SJCRH30 (cell line): ENCODE data around the gene CACNA1F. TPM values are rescaled to one million over a fixed set of nuclear protein-coding genes. Genes with fewer than 3 reads are reported as not detected.

ENCODE experiments used
- DNase-seq, 2 experiments: peaks; one replicate each; pipeline ENCODE4 v3.0.0-alpha.2; 2015 to 2020
- H3K27ac ChIP-seq: fragments of 250-450 bp; sonication (Bioruptor Pico); 2 replicates; pipeline ENCODE4 v1.5.1; 2020; ENCODE audit warnings: mild to moderate bottlenecking, moderate library complexity
- H3K27me3 ChIP-seq: fragments of 250-450 bp; sonication (Bioruptor Pico); 2 replicates; pipeline ENCODE4 v1.5.1; 2020; ENCODE audit warnings: mild to moderate bottlenecking, moderate library complexity
- H3K36me3 ChIP-seq: fragments of 250-450 bp; sonication (Bioruptor Pico); 2 replicates; pipeline ENCODE4 v1.5.1; 2020; ENCODE audit warnings: mild to moderate bottlenecking, moderate library complexity
- H3K4me1 ChIP-seq: fragments of 250-450 bp; sonication (Bioruptor Pico); 2 replicates; pipeline ENCODE4 v1.5.1; 2020; ENCODE audit warnings: mild to moderate bottlenecking, moderate library complexity
- H3K4me3 ChIP-seq: fragments of 250-450 bp; sonication (Bioruptor Pico); 2 replicates; pipeline ENCODE4 v1.5.1; 2020; ENCODE audit warnings: mild to moderate bottlenecking, moderate library complexity
- H3K9me3 ChIP-seq: fragments of 250-450 bp; sonication (Bioruptor Pico); replicated peaks from 2 replicates; pipeline ENCODE4 v1.5.1; 2020; ENCODE audit warnings: mild to moderate bottlenecking, moderate library complexity
- total RNA-seq: library from RNA; depleted of rRNA; stranded (reverse); fragments of >200 nt; shearing (Covaris generic); gene quantifications from 2 replicates; pipeline ENCODE4 v1.2.3, GENCODE V29; 2014

Gene CACNA1F
- total RNA-seq, 1 experiment from 2014 or later = not detected

DNA sequence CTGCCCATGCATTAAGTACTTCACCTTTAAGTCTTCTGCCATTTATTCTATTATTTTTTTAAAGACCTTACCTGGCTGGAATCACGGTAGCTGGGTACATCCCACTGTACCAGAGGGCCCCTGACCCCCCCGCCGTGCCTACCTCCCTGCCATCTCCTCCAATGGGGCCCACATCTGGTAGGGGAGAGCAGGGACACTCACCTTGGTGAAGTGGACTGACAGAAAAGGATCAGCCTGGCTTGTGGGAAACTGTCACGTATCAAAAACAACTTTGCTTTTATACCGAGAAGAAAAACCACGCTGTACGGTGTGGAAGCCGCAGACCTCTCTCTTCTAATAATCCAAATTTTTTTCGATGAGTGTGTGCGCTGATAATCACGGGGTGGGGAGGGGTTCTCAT lies 31.3 kb upstream of the CACNA1F start, which contains the start of gene FOXP3:
Gene FOXP3, minus strand, starts transcription at position 251 of the 400 bp plus-strand sequence. CDS start 6,205 bp downstream, outside the sequence.
- no peak within 1 kb of the TSS for H3K4me3 ChIP-seq
- no peak within 1 kb of the TSS for H3K27ac ChIP-seq
- H3K36me3 ChIP-seq = no peaks in the 10 kb centered on the region

DNA sequence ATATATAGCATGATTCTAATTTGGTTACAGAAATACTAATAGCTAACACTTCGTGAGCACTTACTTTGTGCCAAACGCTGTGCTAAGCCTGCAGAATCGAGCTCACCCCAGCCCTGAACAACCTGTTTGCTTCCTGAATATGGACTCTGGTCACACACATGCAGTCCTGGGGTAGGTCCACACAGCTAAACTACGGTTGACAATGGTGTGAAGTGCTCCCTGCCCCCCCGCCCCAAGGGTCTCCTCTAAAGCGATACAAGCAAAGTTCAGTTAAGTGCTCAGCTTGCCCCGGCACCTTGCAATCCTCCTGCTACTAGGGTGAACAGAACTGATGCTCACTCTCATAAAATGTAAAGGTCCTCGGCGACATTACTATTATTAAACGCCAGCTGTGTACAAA lies 30.5 kb upstream of the CACNA1F start:
- H3K27me3 ChIP-seq = no peaks in the 10 kb centered on the region
- DNase-seq = no peak
- no peaks in the 10 kb centered on the region for H3K36me3 ChIP-seq
- no peaks in the 10 kb centered on the region for H3K9me3 ChIP-seq
- H3K27ac ChIP-seq = no peak overlapping the region
- H3K4me3 ChIP-seq = no peak overlapping the region
- H3K4me1 ChIP-seq = no peaks in the 10 kb centered on the region

More for the DNA sequence above, 31.3 kb upstream of the CACNA1F start, which contains the start of gene FOXP3:
- Histone ChIP-seq H3K27me3 (no peaks in the 10 kb centered on the region), H3K4me1 (no peaks in the 10 kb centered on the region), H3K9me3 (no peaks in the 10 kb centered on the region)
- no peak for DNase-seq

DNA sequence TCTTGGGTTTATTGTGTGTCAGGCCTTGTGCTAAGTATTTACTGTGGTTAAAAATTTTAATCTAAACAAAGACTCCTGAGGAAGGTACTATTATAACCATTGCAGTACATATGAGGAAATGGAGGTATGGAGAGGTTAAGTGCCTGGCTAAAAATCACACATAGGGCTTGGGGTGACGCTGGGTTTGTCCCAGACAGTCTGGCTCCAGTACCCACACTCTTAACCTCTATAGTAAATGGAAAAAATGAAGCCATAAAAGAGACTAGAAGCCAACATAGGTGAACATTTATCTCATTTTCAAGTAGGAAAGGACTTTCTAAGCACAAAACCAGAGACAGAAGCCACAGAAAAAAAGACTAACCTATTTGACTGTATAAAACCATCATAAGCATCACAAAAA lies 29.5 kb upstream of the CACNA1F start:
- no peaks in the 10 kb centered on the region for H3K9me3 ChIP-seq
- no peak overlapping the region for H3K27ac ChIP-seq
- no peaks in the 10 kb centered on the region for H3K27me3 ChIP-seq
- no peak for DNase-seq
- no peaks in the 10 kb centered on the region for H3K36me3 ChIP-seq
- no peak overlapping the region for H3K4me3 ChIP-seq
- H3K4me1 ChIP-seq = no peaks in the 10 kb centered on the region

DNA sequence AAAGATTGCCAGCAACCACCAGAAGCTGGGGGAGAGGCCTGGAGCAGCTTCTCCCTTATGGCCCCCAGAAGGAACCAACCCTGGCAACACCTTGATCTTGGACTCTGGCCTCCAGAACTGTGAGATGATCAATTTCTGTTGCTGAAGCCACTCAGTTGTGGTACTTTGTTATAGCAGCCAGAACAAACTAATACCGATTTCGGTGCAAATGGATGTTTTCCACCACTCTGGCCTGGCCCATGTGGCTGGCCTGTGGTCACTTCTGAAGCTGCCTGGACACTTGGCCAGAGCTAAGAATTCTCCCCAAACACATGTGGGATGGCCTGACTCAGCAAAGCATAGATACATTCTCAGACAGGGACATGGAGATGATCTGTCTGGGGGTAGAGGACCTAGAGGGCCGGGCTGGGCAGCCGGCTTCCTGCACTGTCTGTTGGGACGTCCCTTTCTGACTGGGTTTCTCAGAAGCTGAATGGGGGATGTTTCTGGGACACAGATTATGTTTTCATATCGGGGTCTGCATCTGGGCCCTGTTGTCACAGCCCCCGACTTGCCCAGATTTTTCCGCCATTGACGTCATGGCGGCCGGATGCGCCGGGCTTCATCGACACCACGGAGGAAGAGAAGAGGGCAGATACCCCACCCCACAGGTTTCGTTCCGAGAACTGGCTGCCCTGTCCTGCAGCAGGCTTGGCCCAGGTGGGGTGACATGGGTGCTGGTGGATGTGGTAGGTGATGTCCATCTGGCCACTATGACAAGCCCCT lies 27.3 kb upstream of the CACNA1F start:
- no peak for DNase-seq
- Histone ChIP-seq H3K27ac (no peak overlapping the region), H3K4me1 (no peaks in the 10 kb centered on the region), H3K4me3 (no peak overlapping the region), H3K27me3 (no peaks in the 10 kb centered on the region), H3K36me3 (no peaks in the 10 kb centered on the region), H3K9me3 (no peaks in the 10 kb centered on the region)

DNA sequence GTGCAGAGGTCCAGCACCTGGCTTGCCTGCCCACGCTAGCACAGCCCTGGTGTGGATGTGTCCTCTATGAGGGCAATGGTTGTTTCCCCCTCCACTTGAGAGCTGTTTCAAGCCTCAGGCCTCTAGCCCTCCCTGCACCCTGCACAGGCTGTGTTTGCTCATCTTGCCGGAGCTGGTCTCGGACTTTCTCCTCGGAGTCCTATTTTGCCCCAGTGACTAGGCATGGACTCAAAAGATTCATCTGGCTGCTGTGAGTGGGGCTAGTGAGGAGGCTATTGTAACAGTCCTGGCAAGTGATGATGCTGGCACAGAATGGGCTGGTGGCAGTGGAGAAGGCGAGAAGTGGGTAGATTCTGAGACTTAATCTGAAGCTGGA lies 25.6 kb upstream of the CACNA1F start:
- Histone ChIP-seq H3K4me3 (no peak overlapping the region), H3K9me3 (no peaks in the 10 kb centered on the region), H3K27ac (no peak overlapping the region), H3K36me3 (no peaks in the 10 kb centered on the region), H3K27me3 (no peaks in the 10 kb centered on the region), H3K4me1 (no peaks in the 10 kb centered on the region)
- no peak for DNase-seq

DNA sequence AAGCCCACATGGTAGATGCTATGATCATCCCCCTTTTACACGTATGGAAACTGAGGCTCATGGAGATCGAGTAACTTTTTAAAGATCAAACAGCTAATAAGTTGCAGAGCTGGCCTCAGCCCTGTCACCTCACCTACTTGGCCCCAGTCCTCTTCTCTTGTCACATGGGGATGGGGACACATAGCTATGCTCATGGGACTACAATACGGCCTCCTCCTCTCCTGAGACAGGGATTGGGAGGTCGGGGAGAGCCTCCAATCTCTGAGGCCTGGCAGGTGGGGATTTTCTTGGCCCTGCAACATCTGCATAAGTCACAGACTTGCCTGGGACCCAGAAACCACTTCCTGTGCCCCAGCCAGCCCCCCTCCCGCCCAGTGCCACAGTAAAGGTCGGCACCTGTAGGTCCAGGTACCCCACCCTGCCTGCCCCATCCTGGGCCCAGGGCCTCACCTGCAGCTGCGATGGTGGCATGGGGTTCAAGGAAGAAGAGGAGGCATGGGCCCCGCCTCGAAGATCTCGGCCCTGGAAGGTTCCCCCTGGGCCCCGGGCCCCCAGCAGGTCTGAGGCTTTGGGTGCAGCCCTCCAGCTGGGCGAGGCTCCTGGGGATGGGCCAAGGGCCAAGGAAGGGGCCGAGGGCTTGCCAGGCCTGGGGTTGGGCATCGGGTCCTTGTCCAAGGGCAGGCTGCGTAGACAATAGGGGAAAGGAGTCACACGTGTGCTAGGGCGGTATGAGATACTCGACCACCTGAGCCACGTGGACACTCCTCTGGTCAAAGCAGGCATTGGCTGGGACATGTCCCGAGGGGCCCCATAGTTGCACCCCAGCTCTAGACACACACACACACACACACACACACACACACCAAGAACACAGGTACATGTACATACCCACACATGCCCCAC lies 25.0 kb upstream of the CACNA1F start:
- H3K36me3 ChIP-seq = no peaks in the 10 kb centered on the region
- H3K4me3 ChIP-seq = no peak overlapping the region
- H3K4me1 ChIP-seq = no peaks in the 10 kb centered on the region
- H3K27ac ChIP-seq = no peak overlapping the region
- DNase-seq = no peak
- H3K9me3 ChIP-seq = no peaks in the 10 kb centered on the region
- H3K27me3 ChIP-seq = no peaks in the 10 kb centered on the region

DNA sequence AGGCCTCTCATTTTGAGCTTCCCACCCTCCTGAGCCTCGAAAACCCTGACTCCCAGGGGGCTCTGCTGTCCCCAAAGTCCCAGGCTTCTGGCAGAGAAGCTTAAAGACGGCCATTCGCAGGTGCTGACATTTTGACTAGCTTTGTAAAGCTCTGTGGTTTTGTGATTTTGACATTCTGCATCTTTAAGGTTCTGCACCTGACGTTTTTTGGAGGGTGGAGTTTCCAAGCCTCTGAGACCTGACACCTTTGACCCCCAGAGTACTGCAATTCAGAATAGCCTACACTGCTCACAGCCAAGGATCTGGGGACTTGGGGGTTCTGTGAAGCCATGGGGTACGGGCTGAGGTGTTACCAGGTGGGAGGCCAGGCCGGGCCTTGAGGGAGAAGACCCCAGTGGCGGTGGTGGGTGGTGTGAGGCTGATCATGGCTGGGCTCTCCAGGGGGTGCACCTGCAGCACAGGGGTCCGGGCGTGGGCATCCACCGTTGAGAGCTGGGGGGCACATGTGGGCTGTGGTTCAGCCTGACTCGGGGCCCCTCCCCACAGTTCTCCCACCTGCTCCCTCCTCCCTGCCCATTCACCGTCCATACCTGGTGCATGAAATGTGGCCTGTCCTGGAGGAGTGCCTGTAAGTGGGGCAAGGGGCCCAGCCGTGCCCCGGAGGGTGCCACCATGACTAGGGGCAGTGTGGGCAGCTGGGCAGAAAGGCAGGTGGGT lies 24.1 kb upstream of the CACNA1F start:
- no peak for DNase-seq
- Histone ChIP-seq H3K27me3 (no peaks in the 10 kb centered on the region), H3K4me1 (no peaks in the 10 kb centered on the region), H3K9me3 (no peaks in the 10 kb centered on the region), H3K4me3 (no peak overlapping the region), H3K27ac (no peak overlapping the region), H3K36me3 (no peaks in the 10 kb centered on the region)

DNA sequence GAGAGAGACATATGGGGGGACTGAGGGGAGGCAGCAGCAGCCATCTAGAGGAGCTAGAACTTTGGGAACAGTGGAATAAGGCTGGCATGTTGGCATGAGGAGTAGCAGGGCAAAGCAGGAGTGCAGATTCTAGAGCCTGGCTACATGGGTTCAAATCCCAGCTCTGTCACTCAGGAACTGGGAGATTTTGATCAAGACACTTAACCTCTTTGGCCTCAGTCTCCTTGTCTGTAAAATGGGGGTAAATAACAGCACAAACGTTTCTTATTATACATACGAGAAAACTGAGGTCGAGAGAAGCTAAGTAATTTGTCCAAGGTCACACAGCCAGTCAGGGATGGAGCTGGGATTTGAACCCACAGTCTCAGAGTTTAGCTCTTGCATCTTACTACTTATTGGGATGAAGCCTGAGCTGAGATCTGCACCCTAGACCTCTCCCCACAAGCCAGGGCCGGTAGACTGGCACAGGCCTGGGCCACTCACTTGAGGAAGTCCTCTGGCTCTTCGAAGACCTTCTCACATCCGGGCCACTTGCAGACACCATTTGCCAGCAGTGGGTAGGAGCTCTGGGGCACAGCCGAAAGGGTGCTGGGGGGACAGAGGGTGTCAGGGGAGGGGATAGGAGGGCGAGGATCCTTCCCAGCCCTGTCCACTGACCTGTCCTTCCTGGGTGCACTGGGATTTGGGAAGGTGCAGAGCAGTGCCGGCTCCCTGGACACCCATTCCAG lies 23.3 kb upstream of the CACNA1F start:
- Histone ChIP-seq H3K4me1 (no peaks in the 10 kb centered on the region), H3K4me3 (no peak overlapping the region), H3K27me3 (no peaks in the 10 kb centered on the region), H3K9me3 (no peaks in the 10 kb centered on the region), H3K27ac (no peak overlapping the region), H3K36me3 (no peaks in the 10 kb centered on the region)
- DNase-seq = no peak

DNA sequence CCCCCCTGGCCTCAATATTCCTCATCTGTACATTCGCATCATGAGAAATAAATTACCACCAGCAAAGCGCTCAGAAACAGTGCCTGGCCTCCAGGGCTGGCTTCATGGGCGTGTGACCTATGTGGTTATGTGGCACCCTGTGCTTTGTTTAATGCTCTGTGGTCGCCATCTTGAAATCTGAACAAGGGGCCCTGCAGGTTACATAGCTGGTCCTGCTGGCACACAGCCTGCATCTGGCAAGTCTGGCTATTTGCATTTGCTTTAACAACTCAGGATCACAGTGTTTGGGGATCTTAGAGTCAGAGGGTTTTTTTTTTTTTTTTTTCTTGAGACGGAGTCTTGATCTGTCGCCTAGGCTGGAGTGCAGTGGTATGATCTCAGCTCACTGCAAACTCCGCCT lies 21.5 kb upstream of the CACNA1F start:
- H3K4me1 ChIP-seq = no peaks in the 10 kb centered on the region
- no peaks in the 10 kb centered on the region for H3K36me3 ChIP-seq
- H3K27ac ChIP-seq = no peak overlapping the region
- H3K27me3 ChIP-seq = no peaks in the 10 kb centered on the region
- no peaks in the 10 kb centered on the region for H3K9me3 ChIP-seq
- H3K4me3 ChIP-seq = no peak overlapping the region
- no peak for DNase-seq

DNA sequence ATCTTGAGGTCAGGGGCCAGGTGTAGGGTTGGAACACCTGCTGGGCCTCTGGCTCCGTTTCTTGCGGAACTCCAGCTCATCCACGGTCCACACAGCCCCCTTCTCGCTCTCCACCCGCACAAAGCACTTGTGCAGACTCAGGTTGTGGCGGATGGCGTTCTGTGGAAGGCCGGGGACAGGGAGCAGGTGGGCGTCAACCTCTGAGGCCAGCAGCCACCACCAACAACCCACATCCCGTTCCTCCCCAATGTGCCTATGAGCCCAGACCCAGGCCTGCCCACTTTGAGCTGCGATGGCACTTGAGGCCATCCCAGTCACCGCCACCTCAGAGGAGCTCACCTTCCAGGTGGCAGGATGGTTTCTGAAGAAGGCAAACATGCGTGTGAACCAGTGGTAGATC lies 18.2 kb upstream of the CACNA1F start:
- DNase-seq = no peak
- no peak overlapping the region for H3K4me3 ChIP-seq

DNA sequence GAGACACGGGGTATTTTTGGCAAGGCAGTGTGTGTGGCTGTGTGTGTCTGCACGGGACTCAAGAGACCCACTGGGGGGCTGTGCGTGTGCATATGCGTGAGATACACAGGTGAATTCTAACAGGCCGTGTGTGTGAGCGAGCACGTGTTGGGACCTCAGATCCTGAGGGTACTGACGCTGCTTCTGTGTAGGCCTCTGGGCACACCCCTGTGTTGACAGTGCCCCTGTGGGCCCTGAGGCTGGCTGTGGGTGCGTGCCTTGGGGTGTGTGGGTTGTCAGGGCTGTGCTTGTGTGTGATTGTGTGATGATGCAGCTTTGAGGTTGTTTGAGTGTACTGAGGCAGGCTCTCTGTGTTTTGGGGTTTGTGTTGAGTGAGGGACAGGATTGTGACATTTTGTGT lies 17.4 kb upstream of the CACNA1F start:
- no peaks in the 10 kb centered on the region for H3K27me3 ChIP-seq
- H3K9me3 ChIP-seq = no peaks in the 10 kb centered on the region
- no peak overlapping the region for H3K27ac ChIP-seq
- H3K4me3 ChIP-seq = no peak overlapping the region
- no peaks in the 10 kb centered on the region for H3K36me3 ChIP-seq
- H3K4me1 ChIP-seq = no peaks in the 10 kb centered on the region
- no peak for DNase-seq

More for the DNA sequence above, 18.2 kb upstream of the CACNA1F start:
- H3K4me1 ChIP-seq = no peaks in the 10 kb centered on the region
- H3K27me3 ChIP-seq = no peaks in the 10 kb centered on the region
- no peaks in the 10 kb centered on the region for H3K36me3 ChIP-seq
- no peaks in the 10 kb centered on the region for H3K9me3 ChIP-seq
- H3K27ac ChIP-seq = no peak overlapping the region

DNA sequence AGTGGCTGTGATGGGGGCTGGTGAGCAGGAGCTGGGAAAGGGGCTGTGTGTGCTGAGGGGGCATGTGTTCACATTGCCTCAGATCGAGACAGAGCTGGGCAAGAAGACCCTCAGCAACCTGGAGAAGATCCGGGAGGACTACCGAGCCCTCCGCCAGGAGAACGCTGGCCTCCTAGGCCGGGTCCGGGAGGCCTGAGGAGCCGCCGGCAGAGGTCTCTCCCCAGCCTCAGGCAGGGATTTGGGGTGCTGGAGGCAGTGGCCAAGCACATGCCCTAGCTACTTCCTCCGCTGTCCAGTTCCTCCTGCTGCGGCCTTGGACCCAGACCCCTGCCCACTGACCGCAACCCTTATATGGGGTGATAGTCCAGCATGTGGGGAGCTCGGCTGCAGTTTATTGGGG lies 16.9 kb upstream of the CACNA1F start:
- H3K27ac ChIP-seq = no peak overlapping the region

DNA sequence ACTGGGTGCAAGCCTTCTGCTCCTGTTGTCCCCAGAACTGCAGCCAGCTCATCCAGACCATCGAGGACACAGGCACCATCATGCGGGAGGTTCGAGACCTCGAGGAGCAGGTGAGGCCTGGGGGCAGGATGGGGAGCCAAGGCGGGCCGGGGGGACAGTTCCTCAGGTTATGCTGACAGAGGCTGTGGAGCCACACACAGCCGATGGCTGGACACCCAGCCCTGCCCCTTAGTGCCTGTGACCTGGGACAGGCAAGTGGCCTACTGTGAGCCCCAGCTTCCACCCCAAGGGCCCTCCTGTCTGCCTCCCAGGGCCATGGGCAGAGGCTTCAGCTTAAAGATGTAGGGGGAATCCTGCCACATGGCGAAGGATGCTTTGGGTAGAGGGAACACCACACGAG lies 16.5 kb upstream of the CACNA1F start:
- no peaks in the 10 kb centered on the region for H3K27me3 ChIP-seq
- no peak overlapping the region for H3K27ac ChIP-seq
- H3K36me3 ChIP-seq = no peaks in the 10 kb centered on the region
- H3K4me3 ChIP-seq = no peak overlapping the region
- DNase-seq = no peak
- H3K9me3 ChIP-seq = no peaks in the 10 kb centered on the region
- H3K4me1 ChIP-seq = no peaks in the 10 kb centered on the region

More for the DNA sequence above, 16.9 kb upstream of the CACNA1F start:
- H3K4me3 ChIP-seq = no peak overlapping the region
- H3K36me3 ChIP-seq = no peaks in the 10 kb centered on the region
- no peaks in the 10 kb centered on the region for H3K4me1 ChIP-seq
- no peaks in the 10 kb centered on the region for H3K27me3 ChIP-seq
- no peak for DNase-seq
- H3K9me3 ChIP-seq = no peaks in the 10 kb centered on the region

DNA sequence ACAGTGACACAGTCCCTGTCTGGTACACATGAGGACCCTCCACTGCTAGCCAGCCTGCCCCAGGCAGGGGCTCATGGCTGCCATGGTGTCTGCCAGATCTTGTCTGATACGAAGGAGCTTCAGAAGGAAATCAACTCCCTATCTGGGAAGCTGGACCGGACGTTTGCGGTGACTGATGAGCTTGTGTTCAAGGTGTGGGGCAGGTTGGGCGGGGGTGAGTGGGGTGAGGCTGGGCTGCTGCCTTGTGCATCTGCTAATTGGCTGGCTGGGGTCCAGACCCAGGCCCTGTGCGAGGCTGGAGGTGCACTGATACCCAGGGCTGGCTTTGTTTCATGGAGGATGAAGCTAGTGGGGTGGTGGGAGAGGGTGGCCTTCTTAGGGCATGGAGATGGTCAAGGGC lies 15.9 kb upstream of the CACNA1F start:
- DNase-seq = no peak
- no peak overlapping the region for H3K27ac ChIP-seq
- H3K4me3 ChIP-seq = no peak overlapping the region
- no peaks in the 10 kb centered on the region for H3K36me3 ChIP-seq
- H3K9me3 ChIP-seq = no peaks in the 10 kb centered on the region
- H3K4me1 ChIP-seq = no peaks in the 10 kb centered on the region
- no peaks in the 10 kb centered on the region for H3K27me3 ChIP-seq
